Tibial nerve (tissue), 4 donors: ENCODE measurements around the gene RB1. TPM values are rescaled to one million over a fixed set of nuclear protein-coding genes. Genes with fewer than 3 reads are reported as not detected.

Experiments
- DNase-seq, 2 donors: peaks; one replicate each; pipeline ENCODE4 v3.0.0-alpha.2; 2019; ENCODE audit warnings: low spot score in 2 of 2
- H3K27ac ChIP-seq, 4 donors: fragments of 200-600 bp; sonication (generic) in 3 of 4; one replicate each; pipeline ENCODE4 v1.5.1; 2017 to 2019; ENCODE audit warnings: mild to moderate bottlenecking in 1 of 4
- H3K27me3 ChIP-seq, 2 donors: fragments of 200-600 bp; sonication (generic) in 1 of 2; one replicate each; pipeline versions ENCODE4 v1.5.1 to v1.6.0; 2017 to 2019
- H3K36me3 ChIP-seq, 3 donors: fragments of 200-600 bp; sonication (generic); one replicate each; pipeline ENCODE4 v1.5.1; 2018 to 2019
- H3K4me1 ChIP-seq, 4 donors: fragments of 200-600 bp; sonication (generic) in 3 of 4; one replicate each; pipeline ENCODE4 v1.5.1; 2017 to 2019
- H3K4me3 ChIP-seq, 4 donors: fragments of 200-600 bp; sonication (generic) in 3 of 4; one replicate each; pipeline ENCODE4 v1.5.1; 2017 to 2019; ENCODE audit warnings: mild to moderate bottlenecking in 1 of 4, moderate library complexity in 1 of 4
- H3K9me3 ChIP-seq, 4 donors: fragments of 200-600 bp; sonication (generic) in 3 of 4; one replicate each; pipeline ENCODE4 v1.5.1; 2017 to 2019
- EP300 ChIP-seq, 2 donors: sonication (generic); formaldehyde crosslinking; IDR thresholded peaks; one replicate each; pipeline ENCODE4 v1.6.1; 2017; ENCODE audit warnings: antibody characterized with exemption in 2 of 2, mild to moderate bottlenecking in 1 of 2
- POLR2A ChIP-seq, 2 donors: fragments of 450-650 bp; IDR thresholded peaks; one replicate each; pipeline ENCODE4 v1.6.1; 2017; ENCODE audit warnings: antibody characterized with exemption in 2 of 2, mild to moderate bottlenecking in 2 of 2, moderate library complexity in 2 of 2
- WGBS, 2 donors: methylation state at CpG; one replicate each; pipeline ENCODE4 v1.1.5; 2018; 5-methylcytosine and 5-hydroxymethylcytosine counted together
- total RNA-seq, 4 donors: library from RNA; depleted of rRNA; stranded (reverse); fragments of >200 nt; gene quantifications; one replicate each; pipeline ENCODE4 v1.1.0, GENCODE V29; 2016
- TF ChIP-seq, protein P1 (sequence below), 5 experiments: fragments of 200-600 bp in 3 of 5; fragments of 450-650 bp in 2 of 5; sonication (generic) in 3 of 5; IDR thresholded peaks; one replicate each; pipeline ENCODE4 v1.5.1; 2016 to 2019; ENCODE audit warnings: antibody characterized with exemption in 5 of 5, mild to moderate bottlenecking in 3 of 5, moderate library complexity in 2 of 5

The RB1 gene
- total RNA-seq, 4 donors from 2014 or later, result 31.0 to 59.7 (median 45.1) TPM

DNA sequence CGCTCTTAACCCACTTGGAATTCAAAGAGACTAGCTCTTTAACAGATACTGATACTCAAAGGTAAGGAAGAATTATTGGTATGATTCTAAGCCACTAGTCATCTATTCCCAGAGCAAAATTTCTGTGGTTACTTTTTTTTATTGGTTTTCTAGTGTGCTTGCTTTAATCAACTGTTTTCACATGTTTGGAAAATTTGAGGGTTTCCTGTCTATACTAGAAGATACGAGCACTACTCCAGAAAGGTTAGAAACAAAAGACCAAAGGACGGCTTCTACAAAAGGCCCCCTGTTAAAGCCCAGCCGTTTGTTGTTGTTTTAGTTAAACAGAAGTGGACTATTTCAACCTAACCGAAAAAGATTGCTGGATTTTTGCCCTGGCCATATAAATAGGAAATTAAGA is 127.9 kb downstream of the RB1 start:
- Histone ChIP-seq H3K27me3 (no peaks in the 10 kb centered on the region), H3K4me1 (peaks cover 5 to 50% (median 11%) of the 10 kb centered on the region in 4 donors), H3K9me3 (no peaks in the 10 kb centered on the region), H3K27ac (peak overlapping the region in 3 of 4 donors; percentile 4 to 77 (median 66)), H3K4me3 (no peak overlapping the region), H3K36me3 (peaks cover 0 to 5% (median 0%) of the 10 kb centered on the region in 3 donors)
- DNase-seq, result no peak
- WGBS, 2 donors, result 22% methylated on average over 5 of the region's 5 CpGs
- TF ChIP-seq, protein P1, sequence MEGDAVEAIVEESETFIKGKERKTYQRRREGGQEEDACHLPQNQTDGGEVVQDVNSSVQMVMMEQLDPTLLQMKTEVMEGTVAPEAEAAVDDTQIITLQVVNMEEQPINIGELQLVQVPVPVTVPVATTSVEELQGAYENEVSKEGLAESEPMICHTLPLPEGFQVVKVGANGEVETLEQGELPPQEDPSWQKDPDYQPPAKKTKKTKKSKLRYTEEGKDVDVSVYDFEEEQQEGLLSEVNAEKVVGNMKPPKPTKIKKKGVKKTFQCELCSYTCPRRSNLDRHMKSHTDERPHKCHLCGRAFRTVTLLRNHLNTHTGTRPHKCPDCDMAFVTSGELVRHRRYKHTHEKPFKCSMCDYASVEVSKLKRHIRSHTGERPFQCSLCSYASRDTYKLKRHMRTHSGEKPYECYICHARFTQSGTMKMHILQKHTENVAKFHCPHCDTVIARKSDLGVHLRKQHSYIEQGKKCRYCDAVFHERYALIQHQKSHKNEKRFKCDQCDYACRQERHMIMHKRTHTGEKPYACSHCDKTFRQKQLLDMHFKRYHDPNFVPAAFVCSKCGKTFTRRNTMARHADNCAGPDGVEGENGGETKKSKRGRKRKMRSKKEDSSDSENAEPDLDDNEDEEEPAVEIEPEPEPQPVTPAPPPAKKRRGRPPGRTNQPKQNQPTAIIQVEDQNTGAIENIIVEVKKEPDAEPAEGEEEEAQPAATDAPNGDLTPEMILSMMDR (IDR thresholded peaks at IDR 0.05), result no peak
- TF ChIP-seq POLR2A (IDR thresholded peaks at IDR 0.05) (no peak), EP300 (IDR thresholded peaks at IDR 0.05) (no peak)

DNA sequence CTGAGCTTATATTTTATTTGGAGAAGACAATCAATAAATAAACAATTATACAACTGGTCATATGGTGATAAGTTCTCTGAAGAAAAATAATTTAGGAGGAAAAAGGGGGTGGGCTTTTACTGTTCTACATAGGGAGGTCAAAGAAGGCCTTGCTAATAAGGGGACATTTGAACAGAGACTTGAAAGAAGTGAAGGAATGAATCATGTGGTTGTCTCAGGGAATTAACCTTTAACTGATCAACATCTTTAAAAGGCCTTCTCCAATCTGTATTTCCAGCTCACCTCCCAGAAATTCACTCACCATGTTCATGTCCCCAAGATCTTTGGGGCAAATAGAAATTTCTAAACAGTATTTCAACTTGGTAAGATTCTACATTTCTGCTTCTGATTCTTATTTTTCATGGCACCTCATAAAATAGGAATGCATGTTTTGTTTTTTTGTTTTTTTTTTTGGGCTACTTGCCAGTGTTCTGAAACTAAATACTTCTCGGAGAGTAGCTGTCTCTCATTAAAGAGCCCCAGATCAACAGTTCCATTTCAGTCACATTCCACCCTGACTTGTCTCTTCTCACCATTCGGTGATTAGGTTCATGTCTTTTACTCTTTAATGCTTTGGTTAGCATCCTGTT is 128.6 kb downstream of the RB1 start:
- Histone ChIP-seq H3K9me3 (no peaks in the 10 kb centered on the region), H3K27ac (peak overlapping the region in 3 of 4 donors; percentile 4 to 77 (median 66)), H3K36me3 (no peaks in the 10 kb centered on the region), H3K4me3 (no peak overlapping the region), H3K4me1 (peaks cover 5 to 57% (median 14%) of the 10 kb centered on the region in 4 donors), H3K27me3 (no peaks in the 10 kb centered on the region)
- DNase-seq, result no peak
- 11 to 20% methylated on average over 2 of the region's 2 CpGs for WGBS, 2 donors
- TF ChIP-seq POLR2A (IDR thresholded peaks at IDR 0.05) (no peak), EP300 (IDR thresholded peaks at IDR 0.05) (no peak)
- TF ChIP-seq, protein P1 (IDR thresholded peaks at IDR 0.05), result no peak

DNA sequence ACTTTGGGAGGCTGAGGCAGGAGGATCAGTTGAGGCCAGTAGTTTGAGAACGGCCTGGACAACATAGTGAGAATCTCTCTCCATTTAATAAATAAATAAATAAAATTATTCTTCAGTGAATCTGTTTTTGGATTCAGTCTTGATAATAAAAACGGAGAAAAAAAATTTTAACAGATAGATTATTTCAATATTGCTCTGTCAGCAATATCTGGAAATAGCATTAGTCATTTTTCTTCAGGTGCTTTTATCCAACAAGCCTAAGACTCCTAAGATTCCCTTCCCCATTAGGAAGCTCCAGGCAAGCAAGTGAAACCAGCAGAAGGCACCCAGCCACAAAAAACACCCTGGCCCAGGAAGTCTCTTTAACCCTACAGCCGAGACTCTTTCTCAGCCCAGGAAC is 130.6 kb downstream of the RB1 start:
- no peaks in the 10 kb centered on the region for H3K36me3 ChIP-seq
- WGBS, 2 donors, result 89 to 94% methylated on average over 3 of the region's 3 CpGs
- no peaks in the 10 kb centered on the region for H3K9me3 ChIP-seq
- TF ChIP-seq POLR2A (IDR thresholded peaks at IDR 0.05) (no peak), EP300 (IDR thresholded peaks at IDR 0.05) (no peak)
- TF ChIP-seq, protein P1 (IDR thresholded peaks at IDR 0.05), result no peak
- H3K27ac ChIP-seq, result no peak overlapping the region
- DNase-seq, result no peak
- peaks cover 5 to 66% (median 13%) of the 10 kb centered on the region in 4 donors for H3K4me1 ChIP-seq
- no peak overlapping the region for H3K4me3 ChIP-seq
- H3K27me3 ChIP-seq, result no peaks in the 10 kb centered on the region

DNA sequence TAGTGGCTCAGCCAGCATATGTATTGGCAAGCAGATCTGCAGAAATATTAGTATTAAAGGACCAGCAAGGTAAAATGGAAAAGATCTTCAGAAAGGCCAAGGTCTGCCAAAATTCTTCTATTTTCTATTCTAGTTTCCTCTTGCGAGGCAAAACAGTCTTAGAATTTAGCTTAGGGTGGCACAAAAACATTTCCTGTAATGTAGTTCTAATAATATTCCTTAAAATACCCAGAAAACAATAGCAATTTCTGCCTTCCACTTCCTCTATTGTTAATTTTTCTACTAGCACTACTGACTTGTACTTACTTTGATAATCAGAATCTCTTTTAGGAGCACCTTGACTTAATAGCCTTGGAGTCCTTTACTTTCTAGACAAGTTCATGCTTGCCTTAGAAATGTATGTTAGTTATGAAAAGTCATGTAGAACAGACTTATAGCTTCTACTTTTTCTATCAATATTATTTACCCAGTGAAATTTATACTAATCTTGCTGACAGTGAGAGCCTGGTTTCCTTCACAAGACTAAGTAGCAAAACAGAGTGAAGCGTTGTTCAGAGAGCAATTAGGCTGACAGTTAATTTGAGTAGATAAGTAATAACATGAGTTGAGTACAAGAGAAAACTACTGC is 133.2 kb downstream of the RB1 start:
- 59 to 63% methylated on average over 2 of the region's 2 CpGs for WGBS, 2 donors
- H3K27me3 ChIP-seq, result no peaks in the 10 kb centered on the region
- no peak for DNase-seq
- TF ChIP-seq, protein P1 (IDR thresholded peaks at IDR 0.05), result no peak
- TF ChIP-seq EP300 (IDR thresholded peaks at IDR 0.05), result no peak
- TF ChIP-seq POLR2A (IDR thresholded peaks at IDR 0.05), result no peak
- no peaks in the 10 kb centered on the region for H3K36me3 ChIP-seq
- H3K9me3 ChIP-seq, result no peaks in the 10 kb centered on the region
- H3K4me1 ChIP-seq, result peaks cover 3 to 52% (median 11%) of the 10 kb centered on the region in 4 donors
- peak overlapping the region in 2 of 4 donors; percentile 45 to 58 for H3K27ac ChIP-seq
- H3K4me3 ChIP-seq, result no peak overlapping the region

DNA sequence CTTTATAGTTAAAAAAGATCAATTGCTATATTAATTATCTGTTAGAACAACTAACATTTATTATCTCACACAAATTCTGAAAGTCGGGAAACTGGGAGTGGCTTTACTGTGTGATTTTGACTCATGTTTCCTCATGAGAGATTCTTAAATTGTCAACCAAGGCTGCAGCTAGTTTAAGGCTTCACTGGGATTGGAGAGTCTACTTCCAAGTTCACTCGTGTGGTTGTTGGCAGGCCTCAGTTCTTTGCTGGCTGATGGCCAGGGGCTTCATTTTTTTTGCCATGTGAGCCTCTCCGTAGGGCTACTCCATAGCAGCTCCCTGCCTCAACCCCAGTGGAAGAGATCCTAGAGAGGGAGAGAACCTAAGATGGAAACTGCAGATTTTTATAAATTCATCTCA is 133.8 kb downstream of the RB1 start:
- 3 to 5% methylated on average over 3 of the region's 3 CpGs for WGBS, 2 donors
- H3K9me3 ChIP-seq, result no peaks in the 10 kb centered on the region
- H3K4me1 ChIP-seq, result peaks cover 0 to 46% (median 8%) of the 10 kb centered on the region in 4 donors
- TF ChIP-seq, protein P1 (IDR thresholded peaks at IDR 0.05), result no peak
- peak in 1 of 2 donors; percentile 24 for TF ChIP-seq EP300 (IDR thresholded peaks at IDR 0.05)
- no peak overlapping the region for H3K4me3 ChIP-seq
- DNase-seq, result peak; percentile 57 to 66
- no peaks in the 10 kb centered on the region for H3K36me3 ChIP-seq
- H3K27me3 ChIP-seq, result no peaks in the 10 kb centered on the region
- H3K27ac ChIP-seq, result peak overlapping the region in 2 of 4 donors; percentile 45 to 46
